Activated T-cell treated with anti-CD3 and anti-CD28 coated beads, Interleukin-2, amount 50 U/mL, for 48 hours (primary cell): ENCODE results near the gene ST14.
"Not testable (repeated sequence)": the region's sequence is repeated elsewhere in the genome, so short reads cannot be mapped to it uniquely, and the experiment has no call there.

Experiments
- DNase-seq, 2 experiments: peaks; one replicate each; pipeline ENCODE4 v3.0.0-alpha.2; 2020

Gene ST14

DNA sequence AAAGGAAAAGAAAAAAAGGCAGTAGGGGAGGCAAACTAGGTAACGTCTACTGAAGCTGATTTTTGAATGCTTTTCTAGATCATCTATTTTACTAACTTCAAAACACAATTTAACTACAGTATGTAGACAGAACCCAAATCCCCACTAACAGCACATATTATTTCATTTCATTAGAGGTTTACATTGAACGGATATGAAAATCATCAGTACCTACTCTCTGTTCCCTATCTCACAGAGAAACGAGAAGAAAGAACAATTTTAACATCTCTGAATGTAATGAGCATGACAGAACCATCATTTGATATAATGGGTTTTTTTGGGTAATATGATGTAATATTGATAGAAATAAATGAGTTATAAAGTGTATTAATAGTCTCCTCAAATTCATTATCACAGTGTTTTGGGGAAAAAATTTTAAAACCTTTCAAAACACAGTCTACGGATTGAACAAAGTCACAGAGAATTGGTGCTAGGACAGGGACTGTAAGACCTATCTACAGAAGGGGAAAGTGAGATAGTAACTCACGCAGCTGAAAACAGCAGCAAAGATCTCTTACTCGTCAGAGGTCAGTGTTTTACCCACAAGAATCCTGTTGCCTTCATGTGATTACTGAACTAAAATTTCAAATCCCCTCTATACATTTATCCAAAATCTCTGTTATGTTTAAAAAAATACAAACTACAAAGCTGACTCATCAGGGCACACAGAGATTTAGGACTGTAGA is 77.9 kb downstream of the ST14 start:
- no peak for DNase-seq

DNA sequence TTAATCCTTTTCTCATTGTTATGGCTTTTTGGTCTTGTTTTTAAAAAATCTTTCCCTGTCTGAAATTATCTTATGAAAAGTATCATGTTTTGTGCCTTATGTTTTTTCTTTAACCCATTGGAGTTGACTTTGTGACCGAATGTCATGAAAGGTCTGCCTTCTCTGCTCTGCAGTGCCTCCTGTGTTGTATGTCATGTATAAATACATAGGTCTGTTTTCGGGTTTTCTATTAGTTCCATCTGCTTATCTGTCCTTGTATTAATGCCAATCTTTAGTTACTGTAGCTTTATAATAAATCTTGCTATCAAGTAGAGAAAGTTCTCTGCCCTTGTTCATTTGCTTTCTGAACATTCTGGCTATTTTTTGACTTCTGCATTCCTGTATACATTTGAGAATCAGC is 82.1 kb downstream of the ST14 start:
- no peak for DNase-seq

- DNase-seq, result no peak
Observed at GRCh38 chr11:130243816-130244215, 84.2 kb downstream of the ST14 start.

DNA sequence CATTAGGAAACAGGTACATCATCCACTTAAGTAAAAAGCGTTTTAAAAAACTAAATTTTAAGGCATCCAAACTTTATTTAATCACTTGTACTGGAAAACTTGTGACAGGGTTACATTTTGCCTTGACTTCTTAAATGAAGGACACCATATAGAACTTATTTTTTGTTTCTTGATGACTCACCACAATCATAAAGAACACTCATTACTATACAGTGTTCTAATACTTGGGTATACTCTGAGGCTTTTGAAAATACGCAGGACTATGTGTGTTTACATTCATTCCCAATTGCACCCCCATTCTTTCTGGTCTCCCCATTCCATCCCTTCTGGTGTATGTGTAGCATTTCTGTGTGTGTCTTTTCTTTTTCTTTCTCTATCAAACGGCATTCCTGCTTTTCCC is 85.3 kb downstream of the ST14 start:
- no peak for DNase-seq

GRCh38 chr11:130245375-130245774 is 85.8 kb downstream of the ST14 start:
- DNase-seq, result not testable (repeated sequence)

DNA sequence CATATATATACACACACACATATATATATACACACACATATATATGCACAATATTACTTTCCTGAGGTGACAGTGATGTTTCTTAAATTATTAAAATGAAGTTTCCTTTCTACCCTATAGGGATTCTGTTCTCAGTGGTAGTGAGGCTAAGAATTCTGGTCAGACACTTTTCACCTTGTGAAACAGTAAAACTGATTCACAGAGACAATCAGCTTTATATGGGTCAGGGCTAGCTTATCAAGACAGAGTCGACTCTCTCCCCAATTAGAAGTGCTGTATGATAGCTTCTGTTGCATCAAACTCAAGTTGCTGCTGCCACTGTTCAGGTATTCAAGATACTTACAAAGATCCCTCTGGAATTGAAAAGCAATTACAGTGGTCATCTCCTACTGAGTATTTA is 86.7 kb downstream of the ST14 start:
- no peak for DNase-seq

DNA sequence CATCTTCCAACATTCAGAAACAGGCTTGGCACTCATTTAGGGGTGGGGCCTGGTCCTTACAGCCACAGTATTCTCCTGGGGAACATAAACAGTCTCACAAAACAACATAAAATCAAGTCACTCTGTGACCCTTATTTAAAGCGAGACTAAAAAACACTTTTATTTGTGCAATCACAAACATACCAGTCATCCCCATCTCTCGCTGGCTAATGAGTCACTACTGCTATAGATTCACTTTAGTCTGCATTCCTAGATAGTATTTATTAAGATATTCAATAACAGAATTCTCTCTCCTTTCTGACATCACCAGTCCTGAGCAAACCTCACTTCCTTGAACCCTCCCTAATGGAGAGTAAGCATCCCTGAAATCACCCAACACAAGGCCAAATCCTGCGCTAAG is 87.2 kb downstream of the ST14 start:
- no peak for DNase-seq

GRCh38 chr11:130247319-130247718 is 87.7 kb downstream of the ST14 start:
- no peak for DNase-seq

- no peak for DNase-seq
Observed at GRCh38 chr11:130249371-130249770, 89.8 kb downstream of the ST14 start.

DNA sequence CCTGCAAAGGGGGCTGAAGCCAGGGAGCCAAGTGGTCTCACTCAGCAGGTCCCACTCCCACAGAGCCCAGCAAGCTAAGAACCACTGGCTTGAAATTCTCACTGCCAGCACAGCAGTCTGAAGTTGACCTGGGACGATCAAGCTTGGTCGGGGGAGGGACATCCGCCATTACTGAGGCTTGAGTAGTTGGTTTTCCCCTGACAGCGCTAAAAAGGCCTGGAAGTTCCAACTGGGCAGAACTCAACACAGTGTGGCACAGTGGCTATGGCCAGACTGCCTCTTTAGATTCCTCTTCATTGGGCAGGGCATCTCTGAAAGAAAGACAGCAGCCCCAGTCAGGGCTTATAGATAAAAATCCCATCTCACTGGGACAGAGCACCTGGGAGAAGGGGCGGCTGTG is 90.3 kb downstream of the ST14 start:
- not testable (repeated sequence) for DNase-seq

DNA sequence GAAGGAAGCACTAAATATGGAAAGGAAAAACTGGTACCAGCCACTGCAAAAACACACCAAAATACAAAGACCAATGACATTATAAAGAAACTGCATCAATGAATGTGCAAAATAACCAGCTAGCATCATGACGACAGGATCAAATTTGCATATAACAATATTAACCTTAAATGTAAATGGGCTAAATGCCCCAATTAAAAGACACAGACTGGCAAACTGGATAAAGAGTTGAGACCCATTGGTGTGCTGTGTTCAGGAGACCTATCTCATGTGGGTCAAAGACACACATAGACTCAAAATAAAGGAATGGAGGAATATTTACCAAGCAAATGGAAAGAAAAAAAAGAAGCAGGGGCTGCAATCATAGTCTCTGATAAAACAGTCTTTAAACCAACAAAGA is 92.2 kb downstream of the ST14 start:
- DNase-seq, result not testable (repeated sequence)
